Vagina (tissue), 2 donors: ENCODE data around the gene NAT10.

Experiments
- CTCF ChIP-seq, 3 experiments: fragments of 450-650 bp in 2 of 3; fragments of 200-600 bp in 1 of 3; sonication (generic) in 1 of 3; IDR thresholded peaks; one replicate each; pipeline ENCODE4 v1.5.1; 2017 to 2019; ENCODE audit warnings: antibody characterized with exemption in 3 of 3, mild to moderate bottlenecking in 2 of 3, moderate library complexity in 2 of 3
- POLR2AphosphoS5 ChIP-seq, 2 donors: sonication (generic); formaldehyde crosslinking; IDR thresholded peaks; one replicate each; pipeline ENCODE4 v1.9.0; 2017; ENCODE audit warnings: antibody characterized with exemption in 2 of 2, mild to moderate bottlenecking in 2 of 2, low read depth in 1 of 2; ENCODE audit not compliant: insufficient read depth in 1 of 2

DNA sequence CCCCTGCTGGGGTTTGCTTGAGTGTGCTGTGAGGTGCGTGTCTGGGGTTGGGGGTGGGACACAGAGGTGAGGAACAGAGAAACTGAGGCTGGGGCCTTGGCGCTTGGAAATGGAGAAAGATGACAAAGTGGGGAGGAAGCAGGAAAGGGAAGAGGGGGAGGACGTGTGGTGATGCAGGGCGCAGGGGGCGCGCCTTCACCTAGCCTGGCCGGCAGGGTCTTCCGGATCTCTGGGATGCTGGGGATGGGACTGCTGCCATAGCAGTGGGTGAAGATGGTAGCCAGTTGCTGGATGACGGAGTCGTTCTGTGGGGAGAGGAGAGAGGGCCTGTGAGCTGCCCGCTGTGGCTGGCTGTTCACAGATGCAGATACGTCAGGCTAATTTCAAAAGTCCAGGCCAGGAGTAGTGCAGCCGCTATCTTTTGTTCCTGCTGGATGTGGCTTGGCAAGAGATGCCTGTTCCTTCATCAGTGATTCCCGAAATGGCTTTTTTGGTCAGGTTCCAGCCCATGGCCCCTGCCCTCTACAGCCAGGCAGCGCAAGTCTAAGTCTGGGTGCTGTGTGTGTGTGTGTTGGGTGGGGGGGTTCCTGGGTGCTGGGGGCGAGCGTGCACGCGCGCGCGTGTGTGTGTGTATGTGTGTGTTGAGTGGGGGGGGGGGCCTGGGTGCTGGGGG, 54.8 kb downstream of the NAT10 start:
- TF ChIP-seq CTCF (IDR thresholded peaks at IDR 0.05) (no peak), POLR2AphosphoS5 (IDR thresholded peaks at IDR 0.05; ENCODE audit: insufficient read depth in 1 of 2, low read depth in 1 of 2) (no peak)
